OCI-LY7 (cell line): ENCODE measurements around the gene PKDCC.

Experiments
- CTCF ChIP-seq: fragments of 200-600 bp; sonication (generic); conservative IDR thresholded peaks from 2 replicates; pipeline ENCODE4 v1.5.1; 2014; ENCODE audit warnings: mild to moderate bottlenecking, antibody characterized with exemption, low read length, moderate library complexity, mixed read lengths
- EZH2phosphoT487 ChIP-seq: fragments of 200-600 bp; sonication (generic); IDR thresholded peaks from 2 replicates; pipeline ENCODE4 v1.6.1; 2018; ENCODE audit warnings: low read depth, borderline replicate concordance, mild to moderate bottlenecking, mixed run types, antibody characterized with exemption, low read length, moderate library complexity, mixed read lengths

- no peak for TF ChIP-seq CTCF
- TF ChIP-seq EZH2phosphoT487, result no peak
Observed at GRCh38 chr2:42085706-42086487, 38.1 kb downstream of the PKDCC start.
